Subcutaneous preadipocyte (primary cell): ENCODE data around the gene DAZ3. TPM values are rescaled to one million over a fixed set of nuclear protein-coding genes. Genes with fewer than 3 reads are reported as not detected.

Experiments used
- total RNA-seq: library from RNA; depleted of rRNA; stranded (reverse); fragments of >200 nt; gene quantifications from 2 replicates; pipeline ENCODE4 v1.2.3, GENCODE V29; 2012

DAZ3 gene
- total RNA-seq, result not detected in 2 replicates

DNA sequence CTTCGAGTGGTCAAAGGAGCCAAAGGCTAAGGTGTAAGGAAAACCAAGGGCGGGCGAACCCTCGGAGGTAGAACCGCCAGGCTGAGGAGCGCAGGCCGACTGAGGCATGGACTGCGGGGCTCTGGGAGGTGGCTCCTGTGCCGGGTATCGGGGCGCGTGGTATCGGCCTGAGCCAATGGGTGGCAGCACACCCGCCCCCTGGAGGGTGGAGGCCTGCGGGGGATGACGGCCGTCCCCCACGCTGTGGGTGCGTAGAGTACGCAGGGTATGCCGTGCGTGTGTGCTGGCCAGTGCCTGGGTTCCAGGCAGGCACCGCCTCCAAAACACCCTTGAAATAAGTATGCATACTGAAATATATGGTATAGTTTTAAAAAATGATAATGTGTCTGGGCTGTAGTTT lies at the start of gene DAZ3:
Gene DAZ3 (minus strand): TSS at position 101 of the 400 bp plus-strand sequence. CDS start 208 bp downstream, outside the sequence.

DNA sequence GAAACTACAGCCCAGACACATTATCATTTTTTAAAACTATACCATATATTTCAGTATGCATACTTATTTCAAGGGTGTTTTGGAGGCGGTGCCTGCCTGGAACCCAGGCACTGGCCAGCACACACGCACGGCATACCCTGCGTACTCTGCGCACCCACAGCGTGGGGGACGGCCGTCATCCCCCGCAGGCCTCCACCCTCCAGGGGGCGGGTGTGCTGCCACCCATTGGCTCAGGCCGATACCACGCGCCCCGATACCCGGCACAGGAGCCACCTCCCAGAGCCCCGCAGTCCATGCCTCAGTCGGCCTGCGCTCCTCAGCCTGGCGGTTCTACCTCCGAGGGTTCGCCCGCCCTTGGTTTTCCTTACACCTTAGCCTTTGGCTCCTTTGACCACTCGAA lies 20.4 kb upstream of the DAZ3 start, which contains the start of gene DAZ4:
Gene DAZ4 (plus strand): TSS at position 301 of the 400 bp plus-strand sequence. CDS start 208 bp downstream, outside the sequence.

Other genes starting within 250 kb of the DAZ3 start
- gene BPY2B, start 195.4 kb downstream of the DAZ3 start, total RNA-seq, result not detected in 2 replicates
- gene DAZ4, start 20.5 kb upstream of the DAZ3 start, total RNA-seq, result not detected in 2 replicates
- gene BPY2C, start 238.7 kb upstream of the DAZ3 start, total RNA-seq, result not detected in 2 replicates